SW 1271 (cell line): ENCODE measurements around the gene KANK4.

Experiments
- DNase-seq, 2 experiments: peaks; one replicate each; lab custom pipeline; 2025; lab: John Stamatoyannopoulos, UW

Gene KANK4

GRCh38 chr1:62304975-62305374 lies 14.3 kb downstream of the KANK4 start:
- no peak for DNase-seq

- DNase-seq, result no peak
Observed at GRCh38 chr1:62304515-62304914, 14.7 kb downstream of the KANK4 start.

- no peak for DNase-seq
Observed at GRCh38 chr1:62301726-62302390, 17.4 kb downstream of the KANK4 start.

GRCh38 chr1:62299426-62300200 lies 19.6 kb downstream of the KANK4 start:
- no peak for DNase-seq

GRCh38 chr1:62295921-62296491 lies 23.2 kb downstream of the KANK4 start:
- DNase-seq, result no peak

GRCh38 chr1:62294261-62294660 lies 25.0 kb downstream of the KANK4 start:
- no peak for DNase-seq

- DNase-seq, result no peak
Observed at GRCh38 chr1:62288662-62289061, 30.6 kb downstream of the KANK4 start.

GRCh38 chr1:62288224-62288623 lies 31.0 kb downstream of the KANK4 start:
- no peak for DNase-seq

GRCh38 chr1:62286786-62287224 lies 32.4 kb downstream of the KANK4 start:
- no peak for DNase-seq

GRCh38 chr1:62285984-62286785 lies 33.0 kb downstream of the KANK4 start:
- no peak for DNase-seq

- no peak for DNase-seq
Observed at GRCh38 chr1:62285440-62285839, 33.8 kb downstream of the KANK4 start.

GRCh38 chr1:62283986-62284385 lies 35.2 kb downstream of the KANK4 start:
- no peak for DNase-seq

- no peak for DNase-seq
Observed at GRCh38 chr1:62282909-62283755, 36.1 kb downstream of the KANK4 start.

- no peak for DNase-seq
Observed at GRCh38 chr1:62281922-62282555, 37.2 kb downstream of the KANK4 start.

GRCh38 chr1:62280960-62281465 lies 38.2 kb downstream of the KANK4 start:
- no peak for DNase-seq

- no peak for DNase-seq
Observed at GRCh38 chr1:62280150-62280549, 39.1 kb downstream of the KANK4 start.

GRCh38 chr1:62276791-62277190 lies 42.4 kb downstream of the KANK4 start:
- DNase-seq, result no peak

- no peak for DNase-seq
Observed at GRCh38 chr1:62274496-62275485, 44.4 kb downstream of the KANK4 start.

GRCh38 chr1:62273953-62274352 lies 45.3 kb downstream of the KANK4 start:
- DNase-seq, result no peak
